SKM-1 treated with dmso at 0.1 percent for 144 hours (cell line): ENCODE data around the gene RXRA.

Experiments used
- DNase-seq: peaks from one replicate; lab custom pipeline; 2025; ENCODE audit not compliant: unreplicated experiment; lab: John Stamatoyannopoulos, UW

RXRA gene

DNA sequence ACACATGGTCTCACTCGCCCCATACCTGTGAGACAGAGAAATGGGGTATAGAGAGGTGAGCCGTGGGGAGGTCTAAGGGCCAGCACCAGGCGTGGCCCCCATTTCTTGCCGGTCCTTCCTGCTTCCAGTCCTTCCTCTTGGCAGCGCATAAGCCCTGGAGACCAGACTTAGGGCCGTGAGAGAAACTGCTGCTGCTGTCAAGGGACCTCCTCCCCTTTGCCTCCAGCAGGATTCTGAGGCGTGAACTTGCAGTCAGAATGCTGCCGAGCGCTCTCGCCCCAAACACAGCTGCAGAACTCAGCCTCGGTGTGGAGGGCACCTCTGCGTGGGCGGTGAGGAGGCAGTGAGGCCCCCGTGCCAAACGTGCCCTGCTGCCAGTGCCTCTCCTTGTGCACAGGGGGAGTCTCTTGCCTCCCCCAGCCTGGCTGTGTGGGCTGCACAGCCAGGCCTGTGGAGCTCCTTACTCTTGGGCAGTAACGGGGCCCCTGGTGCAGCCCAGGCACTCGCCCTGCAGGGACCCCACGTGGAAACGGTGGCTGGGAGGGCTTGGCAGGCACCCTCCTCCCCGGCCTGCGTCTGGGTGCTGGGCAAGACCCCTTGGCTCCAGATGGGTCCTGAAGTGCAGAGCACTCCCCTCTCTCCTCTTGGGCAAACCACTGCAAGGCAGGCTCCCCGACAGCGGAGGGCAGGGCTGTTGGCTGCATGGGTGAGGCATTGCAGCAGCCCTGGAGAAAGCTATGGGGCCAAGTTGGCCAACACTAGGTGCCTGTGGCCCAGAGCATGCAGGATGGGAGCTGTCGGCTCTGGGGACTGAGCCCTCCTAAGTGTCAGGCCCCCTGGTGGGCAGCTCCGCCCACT lies 85.4 kb downstream of the RXRA start:
- DNase-seq: no peak

DNA sequence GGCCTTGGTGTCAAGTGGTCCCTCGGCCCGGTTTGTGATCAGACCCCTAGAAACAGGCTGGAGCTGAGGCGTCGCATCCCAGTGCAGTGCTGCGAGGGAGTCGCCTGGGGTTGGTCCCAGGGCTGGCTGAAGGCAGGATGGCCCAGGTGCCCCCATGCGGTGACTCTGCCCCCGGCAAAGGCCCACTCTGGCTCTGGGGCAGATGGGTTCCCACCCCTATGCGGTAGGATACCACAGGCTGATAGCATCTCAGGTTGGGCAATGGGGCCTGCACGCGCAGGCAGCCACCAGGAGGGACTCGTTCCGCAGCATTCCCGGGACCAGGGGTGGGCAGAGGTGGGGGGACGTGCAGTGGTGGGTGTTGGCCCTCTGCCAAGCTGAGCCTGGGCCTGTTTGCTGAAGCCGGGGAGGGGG lies 86.0 kb downstream of the RXRA start:
- no peak for DNase-seq

DNA sequence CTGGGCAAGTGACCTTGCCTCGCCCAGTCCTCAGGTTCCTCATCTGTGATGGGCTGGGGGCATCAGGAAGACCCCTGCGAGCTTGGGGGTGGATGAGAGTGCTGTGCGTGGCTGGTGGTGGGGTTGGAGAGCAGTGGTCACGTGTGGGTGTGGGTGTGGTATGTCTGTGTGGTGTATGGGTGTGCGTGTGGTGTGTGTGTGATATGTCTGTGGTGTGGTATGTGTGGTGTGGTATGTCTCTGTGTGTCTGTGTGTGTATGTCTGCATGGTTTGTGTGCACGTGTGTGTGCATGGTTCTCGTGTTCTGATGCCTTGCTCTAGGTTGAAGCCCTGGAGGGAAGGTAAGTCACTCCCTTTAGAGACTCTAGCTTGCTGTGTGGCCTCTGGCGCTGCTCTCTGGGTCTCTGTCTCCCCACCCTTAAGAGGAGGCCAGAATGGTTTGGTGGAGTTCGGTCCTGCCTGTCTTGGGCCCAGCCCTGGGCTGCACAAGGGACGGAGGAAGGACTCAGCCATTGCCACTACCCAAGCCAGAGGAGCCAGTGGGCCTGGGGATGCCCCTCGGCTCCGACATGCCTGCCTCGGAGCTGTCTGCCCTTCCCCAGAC lies 87.0 kb downstream of the RXRA start:
- no peak for DNase-seq

DNA sequence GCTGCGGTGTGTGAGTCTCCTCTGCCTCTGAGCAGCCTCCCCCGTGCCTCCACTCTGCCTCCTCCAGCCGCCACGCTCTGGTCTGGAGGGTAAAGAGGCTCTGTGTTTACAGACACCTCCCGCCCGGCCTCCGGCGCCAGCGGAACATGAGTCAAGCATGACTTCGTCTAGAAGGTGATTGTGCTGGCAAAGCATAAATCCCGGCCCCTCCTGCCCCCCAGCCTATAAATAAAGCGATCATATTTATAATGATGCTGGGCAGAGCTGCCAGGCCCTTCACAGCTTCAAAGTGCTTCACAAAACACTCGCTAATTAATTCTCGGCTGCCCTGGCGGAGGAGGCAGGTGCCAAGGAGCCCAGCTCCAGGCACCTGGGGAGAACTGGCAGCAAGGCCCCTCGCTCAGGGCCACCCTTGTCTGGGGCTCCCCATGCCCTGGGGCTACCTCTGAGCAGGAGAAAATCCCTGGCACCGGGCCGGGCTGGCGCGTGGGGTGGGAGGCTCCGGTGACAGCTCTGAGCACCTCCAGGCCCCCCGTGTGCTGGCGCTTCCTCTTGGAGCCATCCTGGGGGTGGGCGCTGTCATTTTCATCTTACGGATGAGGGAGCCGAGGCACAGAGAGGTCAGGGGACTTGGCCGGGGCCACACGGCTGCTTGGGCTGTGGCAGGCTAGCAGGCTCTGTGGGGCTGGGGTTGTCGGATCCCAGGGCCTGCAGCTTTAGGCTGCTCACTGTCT lies 87.8 kb downstream of the RXRA start:
- no peak for DNase-seq

DNA sequence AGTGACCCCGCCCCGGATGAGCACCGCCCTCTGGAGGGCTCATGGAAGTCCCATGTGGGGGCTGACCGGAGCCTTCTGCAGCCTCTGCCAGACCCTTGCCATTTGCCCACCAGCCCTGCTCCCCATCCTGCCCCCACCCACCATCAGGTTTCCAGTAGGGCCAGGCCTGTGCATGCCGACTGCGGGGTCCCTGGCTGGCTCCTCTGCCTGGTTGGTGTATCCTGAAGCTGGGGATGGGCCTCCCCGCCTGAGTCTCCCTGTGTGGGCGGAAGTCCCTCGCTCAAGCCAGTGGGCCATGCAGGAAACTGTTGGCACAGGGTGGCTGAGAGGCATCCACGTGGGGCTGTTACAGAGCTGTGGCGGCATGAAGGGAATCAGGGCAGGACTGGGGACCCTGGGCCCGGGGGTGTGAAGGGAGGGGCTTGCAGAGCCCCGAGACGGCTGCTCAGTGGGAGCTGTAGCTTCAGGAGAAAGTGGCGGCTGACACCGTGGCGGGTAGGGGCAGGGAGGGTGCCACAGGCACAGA lies 88.7 kb downstream of the RXRA start:
- no peak for DNase-seq

DNA sequence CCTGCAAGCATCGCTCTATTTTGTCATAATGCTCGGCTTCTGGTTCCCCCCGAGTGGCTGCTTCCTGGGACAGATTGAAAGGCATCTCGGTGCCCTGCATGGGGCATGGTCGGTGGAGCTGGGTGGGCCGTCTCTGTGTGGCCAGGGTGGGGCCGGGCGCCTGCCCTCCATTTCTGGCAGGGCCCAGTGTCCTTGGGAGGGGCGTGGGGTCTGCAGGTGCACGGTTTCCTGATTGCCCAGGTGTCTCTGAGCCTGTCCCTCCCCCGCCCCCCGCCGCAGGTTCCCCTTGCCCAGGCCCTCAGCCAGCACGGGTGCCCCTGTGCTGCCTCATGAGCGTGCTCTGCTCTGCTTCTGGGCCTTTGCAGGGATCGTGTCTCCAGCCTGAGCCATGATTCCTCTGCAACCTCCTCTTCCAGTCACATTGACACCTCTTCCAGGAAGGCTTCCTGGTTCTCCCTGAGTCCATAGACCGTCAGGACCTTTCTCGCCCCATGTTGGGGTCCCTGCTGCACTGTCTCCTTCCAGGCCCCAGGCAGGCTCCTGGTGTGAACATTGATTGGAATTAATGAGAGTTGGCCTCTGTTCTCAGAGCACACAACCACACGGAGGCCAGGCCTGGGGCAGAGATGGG lies 90.2 kb downstream of the RXRA start:
- no peak for DNase-seq

DNA sequence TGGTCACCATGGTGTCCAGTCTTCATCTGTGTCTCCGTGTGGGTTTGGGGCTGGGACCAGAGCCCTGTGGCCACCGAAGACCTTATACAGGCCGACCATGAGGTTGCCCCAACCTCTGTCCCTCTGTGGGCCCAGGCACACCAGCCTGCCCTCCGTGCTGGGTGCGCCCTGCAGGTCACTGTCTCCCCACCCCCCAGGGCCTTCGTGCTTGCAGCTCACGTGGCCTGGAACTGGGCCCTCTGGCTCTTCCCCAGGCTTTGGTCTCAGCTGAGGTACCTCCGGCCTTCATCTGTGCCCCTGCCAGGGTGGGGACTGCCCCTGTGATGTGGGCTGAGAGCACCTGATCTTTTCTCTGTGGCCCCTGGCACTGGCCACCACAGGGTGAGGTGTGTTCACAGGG lies 92.1 kb downstream of the RXRA start:
- no peak for DNase-seq

DNA sequence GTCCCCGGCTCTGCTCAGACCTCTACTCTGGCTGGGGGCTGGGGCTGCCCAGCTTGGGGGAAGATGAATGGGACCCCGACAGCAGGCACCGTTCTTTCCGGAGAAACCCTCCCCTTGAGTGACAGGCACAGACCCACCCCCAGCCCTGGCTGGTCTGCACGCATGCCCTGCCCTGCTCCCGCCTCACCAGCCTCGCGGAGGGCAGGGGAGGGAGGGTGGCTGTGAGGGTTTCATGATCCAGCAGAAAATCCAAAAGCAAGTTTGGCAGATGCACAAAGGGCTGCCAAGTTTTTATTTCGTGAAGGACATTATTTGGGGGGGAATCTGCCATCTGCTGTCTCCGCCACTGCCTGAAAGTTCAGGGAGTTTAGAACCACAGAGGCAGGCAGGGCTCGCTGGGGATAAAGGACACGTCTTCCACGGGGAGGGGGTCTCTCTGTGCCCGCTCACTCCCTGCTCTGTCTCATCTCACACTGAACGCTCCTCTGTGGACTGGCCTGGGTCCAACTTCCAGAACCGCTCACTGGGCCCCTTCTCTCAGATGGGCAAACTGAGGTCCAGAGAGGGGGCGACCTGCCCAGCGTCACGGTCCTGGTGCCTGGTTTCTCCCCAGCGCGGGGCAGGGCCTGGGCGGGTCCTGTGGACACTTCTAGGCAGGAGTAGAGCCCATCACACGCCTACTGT lies 92.9 kb downstream of the RXRA start:
- DNase-seq: no peak

DNA sequence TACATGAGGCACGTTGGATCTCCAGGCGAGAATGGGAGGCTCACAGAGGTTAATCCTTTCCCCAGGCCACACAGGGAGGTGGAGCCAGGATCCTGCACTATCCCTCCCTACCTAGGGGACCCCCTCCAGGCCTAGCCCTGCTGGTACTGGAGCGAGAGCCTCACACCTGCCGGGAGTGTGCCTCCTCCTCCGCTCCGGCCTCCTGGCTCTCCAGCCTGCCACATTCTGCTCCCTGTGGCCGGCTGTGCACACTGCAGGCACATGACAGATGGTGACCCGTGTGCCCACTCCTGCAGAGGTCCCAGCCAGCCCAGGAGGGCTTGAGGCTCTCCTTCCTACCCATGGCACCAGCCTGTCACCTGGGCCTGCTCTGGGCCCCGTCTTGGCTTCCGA lies 93.4 kb downstream of the RXRA start:
- DNase-seq: no peak

DNA sequence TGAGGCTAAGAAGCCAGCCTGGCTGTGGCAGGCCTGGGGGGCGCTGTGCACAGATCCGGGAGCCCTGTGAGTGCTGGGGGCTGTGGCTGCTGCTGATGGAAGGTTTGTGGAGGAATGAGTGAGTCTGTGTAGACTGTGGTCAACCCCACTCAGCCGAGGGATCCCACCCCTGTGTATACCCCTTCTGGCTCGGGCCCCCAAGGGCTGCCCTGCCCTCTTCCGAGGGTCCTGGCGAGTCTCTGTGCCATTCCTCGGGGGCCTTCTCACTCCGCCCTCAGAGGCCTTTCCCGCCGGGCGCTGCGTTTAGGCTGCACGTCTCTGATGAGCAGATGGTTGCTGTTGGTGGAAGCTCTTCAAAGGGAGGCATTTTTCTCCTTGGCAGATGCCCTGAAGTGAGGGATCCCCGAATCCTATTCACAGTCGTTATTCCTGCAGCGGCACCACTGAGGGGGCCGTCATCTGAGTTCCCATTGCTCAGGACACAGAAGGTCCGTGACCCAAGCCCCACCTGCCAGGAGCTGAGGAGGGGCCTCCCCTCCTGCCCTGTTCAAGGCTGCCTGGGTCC lies 94.1 kb downstream of the RXRA start:
- no peak for DNase-seq

DNA sequence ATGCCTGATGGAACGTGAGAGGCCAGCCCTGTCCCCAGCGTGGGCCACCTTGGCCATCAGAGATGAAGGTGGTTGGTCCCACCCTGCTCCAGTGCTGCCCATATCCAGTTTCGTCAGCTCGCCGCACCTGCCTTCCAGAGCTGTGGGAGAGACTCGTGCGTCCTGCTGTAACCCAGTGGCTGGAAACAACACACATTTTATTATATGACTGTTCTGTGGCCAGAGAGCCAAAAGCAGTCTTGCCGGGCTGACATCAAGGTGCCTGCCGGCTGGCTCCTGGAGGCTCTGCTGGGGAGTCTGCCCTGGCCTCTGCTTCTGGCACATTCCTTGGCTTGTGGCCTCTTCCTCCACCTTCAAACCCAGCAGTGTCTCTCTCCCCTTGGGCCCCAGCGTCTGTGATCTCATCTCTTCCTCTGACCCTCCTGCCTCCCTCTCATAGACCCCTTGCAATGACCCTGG lies 94.7 kb downstream of the RXRA start:
- no peak for DNase-seq

DNA sequence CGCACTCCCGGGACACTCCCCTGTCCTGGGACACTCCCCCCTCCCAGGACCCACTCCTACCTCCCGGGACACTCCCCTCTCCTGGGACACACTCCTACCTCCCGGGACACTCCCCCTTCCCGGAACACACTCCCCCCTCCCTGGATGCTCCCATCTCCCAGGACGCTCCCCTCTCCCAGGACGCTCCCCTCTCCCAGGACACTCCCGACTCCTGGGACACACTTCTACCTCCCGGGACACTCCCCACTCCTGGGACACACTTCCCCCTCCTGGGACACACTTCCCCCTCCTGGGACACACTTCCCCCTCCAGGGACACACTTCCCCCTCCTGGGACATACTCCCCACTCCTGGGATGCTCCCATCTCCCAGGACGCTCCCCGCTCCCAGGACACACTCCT lies 95.6 kb downstream of the RXRA start:
- no peak for DNase-seq

DNA sequence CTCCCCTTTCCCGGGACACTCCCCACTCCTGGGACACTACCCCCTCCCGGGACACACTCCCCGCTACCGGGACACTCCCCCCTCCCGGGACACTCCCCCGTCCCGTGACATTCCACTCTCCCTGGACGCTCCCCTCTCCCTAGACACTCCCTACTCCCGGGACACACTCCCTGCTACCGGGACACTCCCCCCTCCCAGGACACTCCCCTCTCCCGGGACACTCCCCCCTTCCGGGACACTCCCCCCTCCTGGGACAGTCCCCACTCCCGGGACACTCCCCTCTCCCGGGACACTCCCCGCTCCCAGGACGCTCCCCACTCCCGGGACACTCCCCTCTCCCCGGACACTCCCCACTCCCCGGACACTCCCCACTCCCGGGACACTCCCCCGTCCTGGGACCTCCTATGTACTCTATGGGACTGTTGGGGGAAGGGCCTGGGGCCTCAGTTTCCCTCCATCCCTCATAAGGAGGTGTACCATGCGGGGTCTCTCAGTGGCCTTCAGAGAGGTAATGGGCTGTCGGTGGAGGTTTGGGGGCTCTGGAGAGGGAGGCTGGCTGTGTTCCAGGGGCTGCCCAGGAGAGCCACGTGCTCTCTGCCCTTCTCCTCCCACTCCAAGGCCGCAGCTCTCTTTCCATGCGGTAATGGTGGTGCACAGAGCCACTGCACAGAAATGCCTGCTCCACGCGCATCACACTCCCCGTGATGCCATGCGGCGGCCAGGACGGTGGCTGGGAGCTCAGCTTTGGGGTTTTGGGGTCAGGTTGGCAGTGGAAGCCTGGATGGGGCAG lies 96.2 kb downstream of the RXRA start:
- DNase-seq: no peak

DNA sequence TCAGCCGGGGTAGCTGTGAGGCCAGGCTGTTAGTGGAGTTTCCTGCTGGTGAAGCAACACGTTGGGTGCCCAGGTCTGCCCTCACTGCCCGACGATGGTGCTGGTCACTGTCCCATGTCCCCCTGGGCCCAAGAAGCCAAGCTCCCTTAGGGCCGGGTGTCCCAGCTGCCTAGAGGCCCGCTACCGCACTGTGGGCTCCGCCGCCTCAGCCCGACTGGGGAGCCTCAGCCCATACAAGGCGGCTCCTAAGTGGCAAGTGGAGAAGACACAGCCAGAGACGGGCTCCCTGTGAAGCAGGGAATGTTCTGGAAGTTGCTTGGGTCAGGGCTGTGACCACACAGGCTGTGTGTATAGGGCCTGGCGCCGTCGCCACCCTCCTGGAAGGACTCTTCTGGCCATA lies 96.9 kb downstream of the RXRA start:
- DNase-seq: no peak

DNA sequence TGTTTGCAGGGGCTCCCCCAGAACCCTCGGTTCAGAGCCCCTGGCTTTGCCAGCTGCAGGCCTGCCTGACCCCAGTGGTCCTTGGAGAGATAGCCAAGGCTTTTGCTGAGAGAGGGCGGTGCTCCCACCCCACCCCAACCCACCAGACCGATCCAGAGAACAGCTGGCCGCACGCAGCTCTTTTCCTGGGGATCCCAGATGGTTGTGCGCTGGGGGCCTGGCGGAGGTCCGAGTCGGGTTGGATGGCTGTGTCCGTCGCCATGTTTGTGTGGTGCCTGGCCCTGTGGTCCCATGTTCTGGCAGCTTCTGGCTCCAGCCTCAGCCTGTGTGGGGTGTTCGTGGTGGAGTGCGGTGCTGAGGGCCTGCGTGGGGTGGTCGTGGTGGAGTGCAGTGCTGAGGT lies 97.5 kb downstream of the RXRA start:
- DNase-seq: no peak

DNA sequence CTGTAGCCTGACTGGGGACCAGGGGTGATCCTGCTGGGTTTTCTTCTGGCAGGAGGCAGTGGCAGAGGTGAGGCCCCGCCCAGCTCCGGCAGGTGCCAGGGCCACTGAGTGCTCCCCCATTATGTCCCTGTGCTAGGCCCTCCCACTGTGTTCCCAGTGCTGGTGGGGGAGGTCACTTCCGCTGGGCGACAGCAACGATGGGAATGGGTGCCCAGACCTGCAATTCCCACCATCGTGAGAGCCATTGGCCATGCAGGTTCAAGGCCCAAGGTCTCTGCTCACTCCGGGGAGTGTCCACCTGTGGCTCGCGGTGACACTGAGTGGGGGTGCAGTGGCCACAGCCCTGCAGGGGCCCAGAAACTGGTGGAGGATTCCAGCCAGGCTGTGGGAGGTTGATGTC lies 98.6 kb downstream of the RXRA start:
- DNase-seq: no peak

DNA sequence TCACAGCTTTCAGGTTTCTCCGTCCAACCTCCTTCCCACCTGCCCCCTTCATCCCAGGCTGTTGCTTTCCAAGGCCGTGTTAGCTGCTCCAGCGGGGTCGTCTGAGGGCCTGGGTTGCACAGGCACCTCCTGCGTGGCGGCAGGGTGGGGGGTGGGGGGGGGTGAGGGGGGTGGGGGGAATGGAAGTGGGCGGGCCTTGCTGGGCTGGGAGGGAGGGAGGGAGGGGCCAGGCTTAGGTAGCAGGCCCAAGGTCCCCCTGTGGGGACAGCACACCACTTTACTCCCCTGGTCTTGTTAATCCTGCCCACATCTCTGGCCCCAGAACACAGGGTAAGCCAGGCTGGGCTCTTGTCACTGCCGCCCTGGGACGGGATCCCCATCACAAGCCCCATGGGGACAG lies 99.1 kb downstream of the RXRA start:
- DNase-seq: no peak

DNA sequence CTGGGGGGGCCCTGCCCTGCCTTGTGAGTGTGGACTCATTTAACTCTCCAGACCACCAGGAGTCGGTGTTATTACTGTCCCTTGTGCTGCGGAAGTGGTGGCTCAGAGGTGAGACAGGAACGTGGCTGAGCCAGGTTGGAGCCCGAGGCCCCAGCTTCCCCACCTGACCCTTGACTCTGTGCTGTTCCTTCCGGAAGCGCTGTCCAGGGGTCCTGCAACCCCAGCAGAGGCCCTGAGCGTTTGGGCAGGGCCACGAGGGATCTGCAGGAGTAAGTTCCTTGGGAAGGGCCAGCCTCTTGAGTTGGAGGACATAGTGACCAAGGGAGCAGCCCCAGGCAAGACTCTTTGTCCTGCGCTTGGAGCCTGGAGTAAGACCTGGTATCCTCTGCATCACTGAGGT lies 99.6 kb downstream of the RXRA start:
- DNase-seq: no peak

DNA sequence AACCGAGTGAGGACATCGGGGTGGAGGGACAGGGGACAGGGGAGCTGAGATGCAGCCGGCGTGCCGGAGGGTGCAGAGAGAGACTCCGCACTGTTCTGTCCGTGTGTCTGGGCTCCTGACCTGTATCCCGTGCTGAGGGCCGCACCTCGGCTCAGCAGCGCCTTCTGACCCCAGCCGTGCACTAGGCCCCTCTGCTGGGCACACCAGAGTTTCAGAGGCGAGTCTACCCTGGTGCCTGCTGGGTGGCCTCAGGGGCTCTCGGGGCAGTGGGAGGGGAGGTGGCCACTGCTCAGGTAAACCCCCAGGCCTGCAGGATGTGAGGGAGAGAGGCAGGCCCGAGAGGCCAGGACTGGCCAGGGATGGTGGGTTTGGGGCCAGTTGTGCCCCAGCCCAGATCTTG lies 100.2 kb downstream of the RXRA start:
- no peak for DNase-seq
